ENCODE results near the gene RELL2.

The RELL2 gene

GRCh38 chr5:141680751-141681201 is 44.0 kb downstream of the RELL2 start:
- Histone ChIP-seq H3K36me3 (ENCODE audit: control insufficient read depth, insufficient read depth, low read length) (no peaks in the 10 kb centered on the region), H3K27me3 (replicated peaks; ENCODE audit: control insufficient read depth, insufficient read depth, low read length) (peaks cover 3% of the 10 kb centered on the region; the same call in 1 of the 2 replicates), H3K4me3 (replicated peaks; ENCODE audit: low read depth, low read length) (no peak overlapping the region)
- no peak for DNase-seq (ENCODE audit: extremely low read depth, insufficient read length)
- TF ChIP-seq, protein P1, sequence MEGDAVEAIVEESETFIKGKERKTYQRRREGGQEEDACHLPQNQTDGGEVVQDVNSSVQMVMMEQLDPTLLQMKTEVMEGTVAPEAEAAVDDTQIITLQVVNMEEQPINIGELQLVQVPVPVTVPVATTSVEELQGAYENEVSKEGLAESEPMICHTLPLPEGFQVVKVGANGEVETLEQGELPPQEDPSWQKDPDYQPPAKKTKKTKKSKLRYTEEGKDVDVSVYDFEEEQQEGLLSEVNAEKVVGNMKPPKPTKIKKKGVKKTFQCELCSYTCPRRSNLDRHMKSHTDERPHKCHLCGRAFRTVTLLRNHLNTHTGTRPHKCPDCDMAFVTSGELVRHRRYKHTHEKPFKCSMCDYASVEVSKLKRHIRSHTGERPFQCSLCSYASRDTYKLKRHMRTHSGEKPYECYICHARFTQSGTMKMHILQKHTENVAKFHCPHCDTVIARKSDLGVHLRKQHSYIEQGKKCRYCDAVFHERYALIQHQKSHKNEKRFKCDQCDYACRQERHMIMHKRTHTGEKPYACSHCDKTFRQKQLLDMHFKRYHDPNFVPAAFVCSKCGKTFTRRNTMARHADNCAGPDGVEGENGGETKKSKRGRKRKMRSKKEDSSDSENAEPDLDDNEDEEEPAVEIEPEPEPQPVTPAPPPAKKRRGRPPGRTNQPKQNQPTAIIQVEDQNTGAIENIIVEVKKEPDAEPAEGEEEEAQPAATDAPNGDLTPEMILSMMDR (IDR thresholded peaks at IDR 0.05; ENCODE audit: insufficient read depth, low read length, poor library complexity, severe bottlenecking): no peak

DNA sequence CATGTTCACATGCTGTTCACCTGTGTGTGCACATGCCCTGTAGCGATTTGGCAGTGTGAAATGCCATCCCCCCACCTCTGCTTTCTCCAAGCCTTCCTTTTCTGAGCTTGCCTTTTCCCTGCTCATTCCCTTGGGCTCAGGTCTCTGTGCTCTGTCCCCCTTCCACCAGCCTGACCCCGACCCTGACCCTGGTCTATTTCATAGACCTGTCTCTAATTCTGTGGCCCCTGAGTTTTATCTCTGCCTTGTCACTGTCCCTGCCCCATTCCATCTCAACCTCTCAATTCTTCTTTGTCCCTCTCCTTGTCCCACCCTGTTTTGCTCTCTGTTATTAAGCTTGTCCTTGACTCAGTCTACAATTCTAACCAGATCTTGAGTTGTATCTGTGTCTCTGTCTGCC is 44.5 kb downstream of the RELL2 start:
- no peak for DNase-seq (ENCODE audit: extremely low read depth, insufficient read length)
- no peak overlapping the region for H3K4me3 ChIP-seq (replicated peaks; ENCODE audit: low read depth, low read length)
- TF ChIP-seq, protein P1 (IDR thresholded peaks at IDR 0.05; ENCODE audit: insufficient read depth, low read length, poor library complexity, severe bottlenecking): no peak
- H3K27me3 ChIP-seq (replicated peaks; ENCODE audit: control insufficient read depth, insufficient read depth, low read length): peaks cover 3% of the 10 kb centered on the region; the same call in 1 of the 2 replicates
- H3K36me3 ChIP-seq (ENCODE audit: control insufficient read depth, insufficient read depth, low read length): no peaks in the 10 kb centered on the region

- Histone ChIP-seq H3K4me3 (replicated peaks; ENCODE audit: low read depth, low read length) (no peak within 1 kb of the TSS), H3K36me3 (ENCODE audit: control insufficient read depth, insufficient read depth, low read length) (no peaks in the 10 kb centered on the region), H3K27me3 (replicated peaks; ENCODE audit: control insufficient read depth, insufficient read depth, low read length) (peaks cover 3% of the 10 kb centered on the region; the same call in 1 of the 2 replicates)
- no peak for DNase-seq (ENCODE audit: extremely low read depth, insufficient read length)
- TF ChIP-seq, protein P1 (IDR thresholded peaks at IDR 0.05; ENCODE audit: insufficient read depth, low read length, poor library complexity, severe bottlenecking): no peak
These were observed 45.2 kb downstream of the RELL2 start, which contains the start of gene ARAP3 for GRCh38 chr5:141681695-141682641. Gene ARAP3, minus strand, starts transcription at chr5:141682230. Its CDS starts 1,744 bp downstream, at chr5:141680486.

GRCh38 chr5:141683596-141684141 is 46.9 kb downstream of the RELL2 start:
- TF ChIP-seq, protein P1 (IDR thresholded peaks at IDR 0.05; ENCODE audit: insufficient read depth, low read length, poor library complexity, severe bottlenecking): no peak
- no peak for DNase-seq (ENCODE audit: extremely low read depth, insufficient read length)
- no peak overlapping the region for H3K4me3 ChIP-seq (replicated peaks; ENCODE audit: low read depth, low read length)
- H3K27me3 ChIP-seq (replicated peaks; ENCODE audit: control insufficient read depth, insufficient read depth, low read length): peaks cover 3% of the 10 kb centered on the region; the same call in 1 of the 2 replicates
- no peaks in the 10 kb centered on the region for H3K36me3 ChIP-seq (ENCODE audit: control insufficient read depth, insufficient read depth, low read length)

DNA sequence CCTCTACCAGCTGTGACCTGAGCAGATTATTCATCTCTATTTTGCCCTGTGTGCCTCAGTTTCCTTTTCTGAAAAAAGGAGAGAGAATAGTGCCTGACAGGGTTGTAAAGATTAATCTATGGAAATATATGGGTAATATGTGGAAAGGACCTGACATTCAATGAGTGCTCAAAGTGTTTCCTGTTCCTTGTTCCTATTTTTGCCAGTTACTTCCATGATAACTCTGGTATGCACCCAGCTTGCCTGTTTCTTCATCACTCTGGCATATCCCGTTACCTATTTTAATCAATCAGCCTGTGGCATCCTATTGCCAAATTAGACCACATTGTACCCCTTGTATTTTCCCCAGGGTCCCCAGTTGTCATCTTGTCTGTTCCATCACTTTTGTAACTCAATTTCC is 48.8 kb downstream of the RELL2 start:
- H3K27me3 ChIP-seq (replicated peaks; ENCODE audit: control insufficient read depth, insufficient read depth, low read length): peaks cover 6% of the 10 kb centered on the region
- no peak overlapping the region for H3K4me3 ChIP-seq (replicated peaks; ENCODE audit: low read depth, low read length)
- DNase-seq (ENCODE audit: extremely low read depth, insufficient read length): no peak
- TF ChIP-seq, protein P1 (IDR thresholded peaks at IDR 0.05; ENCODE audit: insufficient read depth, low read length, poor library complexity, severe bottlenecking): no peak
- H3K36me3 ChIP-seq (ENCODE audit: control insufficient read depth, insufficient read depth, low read length): no peaks in the 10 kb centered on the region
